ENCODE measurements around the gene ZNF280A.

GRCh38 chr22:22520667-22521602, 865 bp upstream of the ZNF280A start:
- no peak for TF ChIP-seq CTCF (IDR thresholded peaks at IDR 0.05)
- no peak for TF ChIP-seq ESRRA (CRISPR knock-in tag; IDR thresholded peaks at IDR 0.05; ENCODE audit: borderline replicate concordance)
- no peak for TF ChIP-seq GABPB1 (CRISPR knock-in tag; IDR thresholded peaks at IDR 0.05)
- TF ChIP-seq TEAD4 (CRISPR knock-in tag; IDR thresholded peaks at IDR 0.05) = no peak
- TF ChIP-seq NR1H2 (CRISPR knock-in tag; IDR thresholded peaks at IDR 0.05) = no peak
- TF ChIP-seq ELF4 (CRISPR knock-in tag; IDR thresholded peaks at IDR 0.05; ENCODE audit: low read depth) = no peak
- TF ChIP-seq IRF1 (CRISPR knock-in tag; IDR thresholded peaks at IDR 0.05) = no peak
- TF ChIP-seq ATF2 (CRISPR knock-in tag; IDR thresholded peaks at IDR 0.05; ENCODE audit: borderline replicate concordance, low read depth) = no peak
- TF ChIP-seq PRDM15 (CRISPR knock-in tag; IDR thresholded peaks at IDR 0.05) = no peak
- no peak for TF ChIP-seq MAX (CRISPR knock-in tag; IDR thresholded peaks at IDR 0.05)
